ENCODE measurements around the gene RNU2-63P.

DNA sequence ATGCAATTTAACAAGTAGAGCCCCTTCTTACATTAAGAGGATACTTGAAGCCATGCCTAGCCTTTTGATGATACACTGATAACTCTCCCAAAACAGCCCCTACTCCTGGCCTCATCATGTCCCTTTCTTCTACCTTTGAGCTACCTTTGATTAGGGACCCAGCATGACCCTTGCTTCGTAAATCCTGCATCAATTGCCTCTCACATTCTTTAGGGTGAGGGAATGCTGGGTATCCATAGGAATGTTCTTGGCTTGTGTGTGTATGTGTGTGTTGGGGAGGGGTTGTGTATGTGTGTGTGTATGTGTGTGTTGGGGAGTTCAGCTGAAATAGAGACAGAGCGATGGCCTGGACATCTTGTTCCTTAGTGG is 44.5 kb upstream of the RNU2-63P start:
- no peak for TF ChIP-seq RNF2 (IDR thresholded peaks at IDR 0.05; ENCODE audit: borderline replicate concordance, low read depth, low read length, missing control alignments, poor library complexity, severe bottlenecking)
- no peak for TF ChIP-seq RAD21 (IDR thresholded peaks at IDR 0.05 in 1 of 2, conservative IDR thresholded peaks at IDR 0.05 in 1 of 2; ENCODE audit: low read depth in 2 of 2, low read length in 2 of 2)
- TF ChIP-seq EZH2 (IDR thresholded peaks at IDR 0.05; ENCODE audit: low read depth, low read length, severe bottlenecking): no peak
- no peak for TF ChIP-seq ZNF274 (IDR thresholded peaks at IDR 0.05; ENCODE audit: borderline replicate concordance, extremely low read depth, low read length)
- TF ChIP-seq, protein P1, sequence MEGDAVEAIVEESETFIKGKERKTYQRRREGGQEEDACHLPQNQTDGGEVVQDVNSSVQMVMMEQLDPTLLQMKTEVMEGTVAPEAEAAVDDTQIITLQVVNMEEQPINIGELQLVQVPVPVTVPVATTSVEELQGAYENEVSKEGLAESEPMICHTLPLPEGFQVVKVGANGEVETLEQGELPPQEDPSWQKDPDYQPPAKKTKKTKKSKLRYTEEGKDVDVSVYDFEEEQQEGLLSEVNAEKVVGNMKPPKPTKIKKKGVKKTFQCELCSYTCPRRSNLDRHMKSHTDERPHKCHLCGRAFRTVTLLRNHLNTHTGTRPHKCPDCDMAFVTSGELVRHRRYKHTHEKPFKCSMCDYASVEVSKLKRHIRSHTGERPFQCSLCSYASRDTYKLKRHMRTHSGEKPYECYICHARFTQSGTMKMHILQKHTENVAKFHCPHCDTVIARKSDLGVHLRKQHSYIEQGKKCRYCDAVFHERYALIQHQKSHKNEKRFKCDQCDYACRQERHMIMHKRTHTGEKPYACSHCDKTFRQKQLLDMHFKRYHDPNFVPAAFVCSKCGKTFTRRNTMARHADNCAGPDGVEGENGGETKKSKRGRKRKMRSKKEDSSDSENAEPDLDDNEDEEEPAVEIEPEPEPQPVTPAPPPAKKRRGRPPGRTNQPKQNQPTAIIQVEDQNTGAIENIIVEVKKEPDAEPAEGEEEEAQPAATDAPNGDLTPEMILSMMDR (IDR thresholded peaks at IDR 0.05; ENCODE audit: control extremely low read depth in 1 of 3, insufficient read depth in 1 of 3, low read depth in 1 of 3, low read length in 3 of 3): no peak
- TF ChIP-seq SP1 (IDR thresholded peaks at IDR 0.05; ENCODE audit: low read depth, low read length): no peak
- no peak for TF ChIP-seq BRCA1 (IDR thresholded peaks at IDR 0.05; ENCODE audit: low read depth, low read length)
- TF ChIP-seq TAF7 (optimal IDR thresholded peaks at IDR 0.05; ENCODE audit: borderline replicate concordance, low read depth, low read length): no peak
- TF ChIP-seq EP300 (IDR thresholded peaks at IDR 0.05; ENCODE audit: borderline replicate concordance in 1 of 2, low read depth in 2 of 2, low read length in 2 of 2): no peak

Data from H1 (cell line).